ENCODE results near the gene SYS1.

Gene SYS1

GRCh38 chr20:45392733-45393132, 29.8 kb downstream of the SYS1 start:
- no peak overlapping the region for H3K4me3 ChIP-seq (ENCODE audit: low read depth, low read length)
- TF ChIP-seq CTCF (IDR thresholded peaks at IDR 0.05; ENCODE audit: low read depth, low read length), result no peak

GRCh38 chr20:45394221-45395113, 31.5 kb downstream of the SYS1 start:
- no peak for TF ChIP-seq CTCF (IDR thresholded peaks at IDR 0.05; ENCODE audit: low read depth, low read length)
- H3K4me3 ChIP-seq (ENCODE audit: low read depth, low read length), result no peak overlapping the region

DNA sequence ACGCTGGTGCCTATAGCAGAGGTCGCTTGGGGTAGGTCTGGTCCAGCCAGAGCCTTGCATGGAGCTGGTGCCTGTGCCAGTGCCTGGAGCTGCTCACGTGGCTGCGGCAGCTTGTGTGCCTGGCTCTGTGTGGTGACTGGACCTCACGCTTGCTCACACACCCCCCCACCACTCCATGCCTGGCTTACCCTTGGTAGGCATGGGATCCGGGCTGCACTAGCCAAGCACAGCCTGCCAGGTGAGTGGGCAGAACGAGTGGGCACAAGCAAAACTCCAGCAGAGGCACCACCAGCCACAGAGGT, 32.1 kb downstream of the SYS1 start:
- TF ChIP-seq CTCF (IDR thresholded peaks at IDR 0.05; ENCODE audit: low read depth, low read length), result no peak
- H3K4me3 ChIP-seq (ENCODE audit: low read depth, low read length), result no peak overlapping the region

- TF ChIP-seq CTCF (IDR thresholded peaks at IDR 0.05; ENCODE audit: low read depth, low read length), result no peak
- no peak overlapping the region for H3K4me3 ChIP-seq (ENCODE audit: low read depth, low read length)
Measured at GRCh38 chr20:45399018-45399417, 36.1 kb downstream of the SYS1 start.

GRCh38 chr20:45400346-45401031, 37.5 kb downstream of the SYS1 start:
- no peak for TF ChIP-seq CTCF (IDR thresholded peaks at IDR 0.05; ENCODE audit: low read depth, low read length)
- H3K4me3 ChIP-seq (ENCODE audit: low read depth, low read length), result no peak overlapping the region

DNA sequence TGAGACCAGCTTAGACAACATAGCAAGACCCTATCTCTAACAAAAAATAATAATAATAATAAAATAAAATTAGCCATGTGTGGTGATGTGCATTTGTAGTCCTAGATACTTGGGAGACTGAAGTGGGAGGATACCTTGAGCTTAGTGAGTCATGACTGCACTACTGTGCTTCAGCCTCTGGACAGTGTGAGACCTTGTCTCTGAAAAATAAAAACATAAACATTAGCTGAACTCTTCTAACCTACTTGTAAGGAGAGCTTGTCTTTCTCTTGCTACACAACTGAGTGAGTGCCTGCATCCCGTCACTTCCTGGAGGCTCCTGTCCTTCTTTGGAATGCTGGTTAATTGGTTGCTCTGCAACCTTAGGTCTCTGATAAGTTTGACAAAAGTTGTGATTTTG, 40.0 kb downstream of the SYS1 start:
- no peak for TF ChIP-seq CTCF (IDR thresholded peaks at IDR 0.05; ENCODE audit: low read depth, low read length)
- H3K4me3 ChIP-seq (ENCODE audit: low read depth, low read length), result no peak overlapping the region

- TF ChIP-seq CTCF (IDR thresholded peaks at IDR 0.05; ENCODE audit: low read depth, low read length), result no peak
- H3K4me3 ChIP-seq (ENCODE audit: low read depth, low read length), result no peak overlapping the region
Measured at GRCh38 chr20:45404438-45404837, 41.5 kb downstream of the SYS1 start.

All from WI38 (cell line).